MCF 10A (cell line): ENCODE results near the gene CPLX3. TPM values are rescaled to one million over a fixed set of nuclear protein-coding genes. Genes with fewer than 3 reads are reported as not detected.

ENCODE experiments used
- BruUV-seq: library from RNA; stranded (reverse); fragments of 400-500 nt; replicated peaks from 2 replicates; lab custom pipeline; 2021; lab: Mats Ljungman, UMichigan
- CTCF ChIA-PET: fragments of 300-600 bp; sonication (Branson Sonifier 250); formaldehyde crosslinking; extraction: SDS; loops from one replicate; lab custom pipeline; 2021; ENCODE audit warnings: antibody characterized with exemption, inconsistent platforms; lab: Yijun Ruan, JAX
- POLR2A ChIA-PET: fragments of 300-600, 350-650 bp; sonication (Branson Sonifier 250); formaldehyde crosslinking; extraction: SDS; loops from one replicate; lab custom pipeline; 2020; ENCODE audit warnings: antibody characterized with exemption, inconsistent platforms; lab: Yijun Ruan, JAX
- DNase-seq: peaks from one replicate; pipeline ENCODE4 v3.0.0-alpha.2; 2018; ENCODE audit not compliant: unreplicated experiment
- H3K27ac Mint-ChIP-seq: one replicate; pipeline ENCODE4 v1.8.0; 2022; ENCODE audit warnings: mild to moderate bottlenecking, low read depth, mixed read lengths; ENCODE audit not compliant: unreplicated experiment
- H3K27me3 Mint-ChIP-seq: one replicate; pipeline ENCODE4 v1.8.0; 2022; ENCODE audit warnings: mixed read lengths; ENCODE audit not compliant: insufficient read depth, unreplicated experiment
- H3K36me3 Mint-ChIP-seq: one replicate; pipeline ENCODE4 v1.8.0; 2022; ENCODE audit warnings: mild to moderate bottlenecking, moderate library complexity, mixed read lengths; ENCODE audit not compliant: insufficient read depth, unreplicated experiment
- H3K4me1 Mint-ChIP-seq: one replicate; pipeline ENCODE4 v1.8.0; 2022; ENCODE audit warnings: mixed read lengths; ENCODE audit not compliant: insufficient read depth, unreplicated experiment
- H3K4me3 Mint-ChIP-seq: one replicate; pipeline ENCODE4 v1.8.0; 2022; ENCODE audit warnings: mild to moderate bottlenecking, moderate library complexity, mixed read lengths; ENCODE audit not compliant: unreplicated experiment
- H3K9me3 Mint-ChIP-seq: one replicate; pipeline ENCODE4 v1.8.0; 2022; ENCODE audit warnings: mixed read lengths; ENCODE audit not compliant: unreplicated experiment
- CTCF ChIP-seq: fragments of 200-600 bp; IDR thresholded peaks from one replicate; pipeline ENCODE4 v1.8.0; 2022; ENCODE audit warnings: antibody characterized with exemption, mild to moderate bottlenecking; ENCODE audit not compliant: unreplicated experiment
- intact Hi-C: fragments of 100-400 bp; cut with micrococcal nuclease; formaldehyde crosslinking; loops from 2 replicates; pipeline ENCODE4 v1.14.1; 2022
- total RNA-seq: library from RNA; stranded (reverse); gene quantifications from 2 replicates; pipeline ENCODE4 v1.2.3, GENCODE V29; 2022

CPLX3 gene
- total RNA-seq, 1 experiment from 2014 or later, result not detected

GRCh38 chr15:74836846-74837245 lies 10.4 kb downstream of the CPLX3 start:
- intact Hi-C loops, result no loop called here
- no TSS peak for BruUV-seq
- TF ChIP-seq CTCF, result no peak
- no peak for DNase-seq
- Mint-ChIP-seq H3K4me1 (peaks cover 6% of the 10 kb centered on the region), H3K4me3 (no peak overlapping the region), H3K9me3 (no peaks in the 10 kb centered on the region), H3K27me3 (no peaks in the 10 kb centered on the region), H3K27ac (no peak overlapping the region), H3K36me3 (peaks cover 18% of the 10 kb centered on the region)
- ChIA-PET POLR2A (no interaction called here), CTCF (interaction anchor here (0.6 to 1.6 kb wide), 6 partner anchors 13 to 159 kb away, joined by 3 to 7 read pairs (median 3); no protein-coding TSS in a partner anchor)

GRCh38 chr15:74837482-74838136 lies 11.2 kb downstream of the CPLX3 start:
- POLR2A ChIA-PET, result no interaction called here
- CTCF ChIA-PET, result interaction anchor here (0.6 to 1.6 kb wide), 5 partner anchors 61 to 113 kb away, joined by 3 to 7 read pairs (median 3); no protein-coding TSS in a partner anchor
- intact Hi-C loops, result no loop called here
- no peak for TF ChIP-seq CTCF
- peaks cover 6% of the 10 kb centered on the region for H3K4me1 Mint-ChIP-seq
- H3K9me3 Mint-ChIP-seq, result no peaks in the 10 kb centered on the region
- no peak overlapping the region for H3K27ac Mint-ChIP-seq
- no peaks in the 10 kb centered on the region for H3K27me3 Mint-ChIP-seq
- BruUV-seq, result no TSS peak
- H3K4me3 Mint-ChIP-seq, result no peak overlapping the region
- no peak for DNase-seq
- peaks cover 18% of the 10 kb centered on the region for H3K36me3 Mint-ChIP-seq

GRCh38 chr15:74838137-74838516 lies 11.7 kb downstream of the CPLX3 start:
- CTCF ChIA-PET, result interaction anchor here (1.0 to 1.6 kb wide), 2 partner anchors 67 to 112 kb away, joined by 4 read pairs; no protein-coding TSS in a partner anchor
- Mint-ChIP-seq H3K4me3 (no peak overlapping the region), H3K27me3 (no peaks in the 10 kb centered on the region), H3K27ac (no peak overlapping the region), H3K4me1 (peaks cover 6% of the 10 kb centered on the region), H3K9me3 (no peaks in the 10 kb centered on the region), H3K36me3 (peaks cover 18% of the 10 kb centered on the region)
- POLR2A ChIA-PET, result no interaction called here
- intact Hi-C loops, result no loop called here
- BruUV-seq, result no TSS peak
- TF ChIP-seq CTCF, result no peak
- no peak for DNase-seq

- Mint-ChIP-seq H3K4me1 (peaks cover 6% of the 10 kb centered on the region), H3K9me3 (no peaks in the 10 kb centered on the region), H3K4me3 (no peak overlapping the region), H3K36me3 (peaks cover 19% of the 10 kb centered on the region), H3K27me3 (no peaks in the 10 kb centered on the region), H3K27ac (no peak overlapping the region)
- ChIA-PET POLR2A (no interaction called here), CTCF (interaction anchor here (1.0 to 1.6 kb wide), 2 partner anchors 67 to 111 kb away, joined by 4 read pairs; no protein-coding TSS in a partner anchor)
- no peak for DNase-seq
- intact Hi-C loops, result no loop called here
- TF ChIP-seq CTCF, result no peak
- BruUV-seq, result no TSS peak
Observed at GRCh38 chr15:74838746-74839525, 12.5 kb downstream of the CPLX3 start.
